ENCODE measurements around the gene CUL4B.
"Not testable (repeated sequence)": the region's sequence is repeated elsewhere in the genome, so short reads cannot be mapped to it uniquely, and the experiment has no call there.

DNA sequence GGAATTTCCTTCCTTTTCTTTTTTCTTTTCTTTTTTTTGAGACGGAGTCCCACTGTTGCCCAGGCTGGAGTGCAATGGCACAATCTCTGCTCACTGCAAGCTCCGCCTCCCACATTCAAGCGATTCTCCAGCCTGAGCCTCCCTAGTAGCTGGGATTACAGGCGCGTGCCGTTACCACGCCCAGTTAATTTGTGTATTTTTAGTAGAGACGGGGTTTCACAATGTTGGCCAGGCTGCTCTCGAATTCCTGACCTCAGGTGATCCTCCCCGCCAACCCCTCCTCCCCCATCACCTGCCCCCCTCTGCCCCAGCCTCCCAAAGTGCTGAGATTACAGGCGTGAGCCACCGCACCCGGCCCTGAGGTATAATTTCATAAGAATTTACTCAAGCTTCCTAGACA, 13.0 kb upstream of the CUL4B start:
- TF ChIP-seq, protein P1, sequence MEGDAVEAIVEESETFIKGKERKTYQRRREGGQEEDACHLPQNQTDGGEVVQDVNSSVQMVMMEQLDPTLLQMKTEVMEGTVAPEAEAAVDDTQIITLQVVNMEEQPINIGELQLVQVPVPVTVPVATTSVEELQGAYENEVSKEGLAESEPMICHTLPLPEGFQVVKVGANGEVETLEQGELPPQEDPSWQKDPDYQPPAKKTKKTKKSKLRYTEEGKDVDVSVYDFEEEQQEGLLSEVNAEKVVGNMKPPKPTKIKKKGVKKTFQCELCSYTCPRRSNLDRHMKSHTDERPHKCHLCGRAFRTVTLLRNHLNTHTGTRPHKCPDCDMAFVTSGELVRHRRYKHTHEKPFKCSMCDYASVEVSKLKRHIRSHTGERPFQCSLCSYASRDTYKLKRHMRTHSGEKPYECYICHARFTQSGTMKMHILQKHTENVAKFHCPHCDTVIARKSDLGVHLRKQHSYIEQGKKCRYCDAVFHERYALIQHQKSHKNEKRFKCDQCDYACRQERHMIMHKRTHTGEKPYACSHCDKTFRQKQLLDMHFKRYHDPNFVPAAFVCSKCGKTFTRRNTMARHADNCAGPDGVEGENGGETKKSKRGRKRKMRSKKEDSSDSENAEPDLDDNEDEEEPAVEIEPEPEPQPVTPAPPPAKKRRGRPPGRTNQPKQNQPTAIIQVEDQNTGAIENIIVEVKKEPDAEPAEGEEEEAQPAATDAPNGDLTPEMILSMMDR (IDR thresholded peaks at IDR 0.05): not testable (repeated sequence)
- TF ChIP-seq POLR2A, POLR2AphosphoS5 (IDR thresholded peaks at IDR 0.05): not testable (repeated sequence)
